OCI-LY7 (cell line): ENCODE data around the gene SELENOT. TPM values are rescaled to one million over a fixed set of nuclear protein-coding genes. Genes with fewer than 3 reads are reported as not detected.
A peak's percentile ranks its signal among the peaks of the same experiment; 100 is the strongest.
"Not testable (repeated sequence)": the region's sequence is repeated elsewhere in the genome, so short reads cannot be mapped to it uniquely, and the experiment has no call there.

Experiments
- BruUV-seq: library from RNA; stranded (reverse); fragments of 400-500 nt; replicated peaks from 2 replicates; lab custom pipeline; 2021; lab: Mats Ljungman, UMichigan
- CTCF ChIA-PET: fragments of 300-600 bp; sonication (Branson Sonifier 250); formaldehyde crosslinking; loops from one replicate; lab custom pipeline; 2022; ENCODE audit warnings: antibody characterized with exemption; ENCODE audit not compliant: unreplicated experiment; lab: Charles Lee
- POLR2A ChIA-PET: fragments of 300-600 bp; sonication (Branson Sonifier 250); formaldehyde crosslinking; loops from one replicate; lab custom pipeline; 2022; ENCODE audit warnings: antibody characterized with exemption; lab: Charles Lee
- DNase-seq: peaks from one replicate; pipeline ENCODE4 v3.0.0-alpha.2; 2015; ENCODE audit warnings: low spot score
- H2AFZ ChIP-seq: fragments of 200-600 bp; sonication (generic), shearing (Covaris generic); 2 replicates; pipeline ENCODE4 v1.6.1; 2014; ENCODE audit warnings: mild to moderate bottlenecking, antibody characterized with exemption, low read length, moderate library complexity
- H3K27ac ChIP-seq: fragments of 200-600 bp; sonication (generic); 2 replicates; pipeline ENCODE4 v1.5.1; 2014; ENCODE audit warnings: mixed run types, low read depth, mild to moderate bottlenecking, moderate library complexity, low read length, inconsistent platforms; ENCODE audit not compliant: poor library complexity, severe bottlenecking
- H3K36me3 ChIP-seq: fragments of 200-600 bp; sonication (generic); 2 replicates; pipeline ENCODE4 v1.6.1; 2014; ENCODE audit warnings: mild to moderate bottlenecking, antibody characterized with exemption, low read length, moderate library complexity, mixed read lengths; ENCODE audit not compliant: insufficient read depth
- H3K4me1 ChIP-seq: fragments of 200-600 bp; sonication (generic); 2 replicates; pipeline ENCODE4 v1.5.1; 2014; ENCODE audit warnings: mild to moderate bottlenecking, low read length; ENCODE audit not compliant: insufficient read depth, poor library complexity, severe bottlenecking
- H3K4me2 ChIP-seq: fragments of 200-600 bp; sonication (generic); 2 replicates; pipeline ENCODE4 v1.6.1; 2014; ENCODE audit warnings: mild to moderate bottlenecking, low read length
- H3K4me3 ChIP-seq: fragments of 200-600 bp; sonication (generic); 2 replicates; pipeline ENCODE4 v1.5.1; 2014; ENCODE audit warnings: mild to moderate bottlenecking, low read depth, low read length; ENCODE audit not compliant: poor library complexity, severe bottlenecking
- H3K79me2 ChIP-seq: fragments of 200-600 bp; sonication (generic); 2 replicates; pipeline ENCODE4 v1.6.1; 2016; ENCODE audit warnings: low read depth, mild to moderate bottlenecking, low read length, moderate library complexity, mixed read lengths; ENCODE audit not compliant: insufficient read depth
- H3K9me2 ChIP-seq: fragments of 200-600 bp; sonication (generic); 2 replicates; pipeline ENCODE4 v1.6.1; 2016; ENCODE audit warnings: mild to moderate bottlenecking, low read length, mixed read lengths; ENCODE audit not compliant: insufficient read depth
- H3K9me3 ChIP-seq: fragments of 200-600 bp; sonication (generic); 2 replicates; pipeline ENCODE4 v1.6.1; 2014; ENCODE audit warnings: mild to moderate bottlenecking, mixed run types, low read length, mixed read lengths
- H4K20me1 ChIP-seq: fragments of 200-600 bp; sonication (generic); 2 replicates; pipeline ENCODE4 v1.6.1; 2014; ENCODE audit warnings: mild to moderate bottlenecking, antibody characterized with exemption, low read length, moderate library complexity, mixed read lengths; ENCODE audit not compliant: insufficient read depth
- CTCF ChIP-seq: fragments of 200-600 bp; sonication (generic); conservative IDR thresholded peaks from 2 replicates; pipeline ENCODE4 v1.5.1; 2014; ENCODE audit warnings: mild to moderate bottlenecking, antibody characterized with exemption, low read length, moderate library complexity, mixed read lengths
- EZH2phosphoT487 ChIP-seq: fragments of 200-600 bp; sonication (generic); IDR thresholded peaks from 2 replicates; pipeline ENCODE4 v1.6.1; 2018; ENCODE audit warnings: low read depth, borderline replicate concordance, mild to moderate bottlenecking, mixed run types, antibody characterized with exemption, low read length, moderate library complexity, mixed read lengths
- intact Hi-C: fragments of 100-400 bp; cut with micrococcal nuclease; formaldehyde crosslinking; loops from one replicate; pipeline ENCODE4 v1.10.0; 2022; ENCODE audit not compliant: unreplicated experiment
- total RNA-seq, 2 experiments: library from RNA; depleted of rRNA in 1 of 2; stranded (reverse); fragments of >200 nt in 1 of 2; shearing (Covaris generic) in 1 of 2; gene quantifications; 2 replicates each; pipeline ENCODE4 v1.2.3, GENCODE V29; 2014 to 2022

Gene SELENOT
- total RNA-seq, 2 experiments from 2014 or later = 60.7 to 71.8 TPM

- Histone ChIP-seq H3K4me3 (peak overlapping the region; percentile 88), H3K9me3 (no peaks in the 10 kb centered on the region), H3K36me3 (peaks cover 12% of the 10 kb centered on the region; the same call in 1 of the 2 replicates), H3K4me2 (peak overlapping the region; percentile 83), H3K79me2 (peaks cover 86% of the 10 kb centered on the region), H3K27ac (peak overlapping the region; percentile 82), H3K9me2 (no peaks in the 10 kb centered on the region), H4K20me1 (no peaks in the 10 kb centered on the region), H2AFZ (no peak overlapping the region), H3K4me1 (peaks cover 41% of the 10 kb centered on the region)
- TF ChIP-seq CTCF = no peak
- no peak for TF ChIP-seq EZH2phosphoT487
- no TSS peak for BruUV-seq
- no peak for DNase-seq
- intact Hi-C loops = no loop called here
- ChIA-PET CTCF (no interaction called here), POLR2A (interaction anchor here (0.7 to 2.6 kb wide), 9 partner anchors 9 to 574 kb away, joined by 3 to 14 read pairs (median 4); no protein-coding TSS in a partner anchor)
Measured at GRCh38 chr3:150597646-150598045, 5.5 kb upstream of the SELENOT start.

- no peak for DNase-seq
- H2AFZ ChIP-seq = no peak overlapping the region
- H3K79me2 ChIP-seq = peaks cover 93% of the 10 kb centered on the region
- peak overlapping the region; percentile 82 for H3K27ac ChIP-seq
- BruUV-seq = no TSS peak
- H3K9me2 ChIP-seq = no peaks in the 10 kb centered on the region
- peaks cover 8% of the 10 kb centered on the region; the same call in 1 of the 2 replicates for H4K20me1 ChIP-seq
- peak overlapping the region; percentile 83 for H3K4me2 ChIP-seq
- peaks cover 14% of the 10 kb centered on the region for H3K36me3 ChIP-seq
- intact Hi-C loops = loop anchor here (5.0 kb wide), 2 partner anchors 103 to 488 kb away; partner anchors contain the start of genes ERICH6 and MED12L
- H3K4me3 ChIP-seq = peak overlapping the region; percentile 88
- H3K9me3 ChIP-seq = no peaks in the 10 kb centered on the region
- no peak for TF ChIP-seq CTCF
- no peak for TF ChIP-seq EZH2phosphoT487
- CTCF ChIA-PET = no interaction called here
- peaks cover 41% of the 10 kb centered on the region for H3K4me1 ChIP-seq
- POLR2A ChIA-PET = interaction anchor here (1.4 to 2.6 kb wide), 3 partner anchors 23 to 104 kb away, joined by 3 to 14 read pairs (median 8); partner anchors contain the start of gene ERICH6
Measured at GRCh38 chr3:150599611-150600297, 3.4 kb upstream of the SELENOT start.

- Histone ChIP-seq H3K4me3 (peak overlapping the region; percentile 88), H3K4me1 (peaks cover 47% of the 10 kb centered on the region), H3K36me3 (peaks cover 24% of the 10 kb centered on the region), H3K27ac (peak overlapping the region; percentile 82), H3K79me2 (peaks cover 93% of the 10 kb centered on the region), H2AFZ (peak overlapping the region; percentile 30; the same call in 1 of the 2 replicates), H3K4me2 (peak overlapping the region; percentile 83), H4K20me1 (peaks cover 17% of the 10 kb centered on the region)
- DNase-seq = peak; percentile 53
- intact Hi-C loops = loop anchor here (5.0 kb wide), 2 partner anchors 101 to 486 kb away; partner anchors contain the start of genes ERICH6 and MED12L
- CTCF ChIA-PET, H3K9me2 ChIP-seq, H3K9me3 ChIP-seq, BruUV-seq: not testable (repeated sequence)
- POLR2A ChIA-PET = interaction anchor here (0.6 to 1.4 kb wide), 5 partner anchors 12 to 168 kb away, joined by 3 to 4 read pairs (median 3); partner anchors contain the start of gene ERICH6
Measured at GRCh38 chr3:150600647-150601530, 2.2 kb upstream of the SELENOT start.
